ENCODE data around the gene WTIP.
"Not testable (repeated sequence)": the region's sequence is repeated elsewhere in the genome, so short reads cannot be mapped to it uniquely, and the experiment has no call there.

WTIP gene

DNA sequence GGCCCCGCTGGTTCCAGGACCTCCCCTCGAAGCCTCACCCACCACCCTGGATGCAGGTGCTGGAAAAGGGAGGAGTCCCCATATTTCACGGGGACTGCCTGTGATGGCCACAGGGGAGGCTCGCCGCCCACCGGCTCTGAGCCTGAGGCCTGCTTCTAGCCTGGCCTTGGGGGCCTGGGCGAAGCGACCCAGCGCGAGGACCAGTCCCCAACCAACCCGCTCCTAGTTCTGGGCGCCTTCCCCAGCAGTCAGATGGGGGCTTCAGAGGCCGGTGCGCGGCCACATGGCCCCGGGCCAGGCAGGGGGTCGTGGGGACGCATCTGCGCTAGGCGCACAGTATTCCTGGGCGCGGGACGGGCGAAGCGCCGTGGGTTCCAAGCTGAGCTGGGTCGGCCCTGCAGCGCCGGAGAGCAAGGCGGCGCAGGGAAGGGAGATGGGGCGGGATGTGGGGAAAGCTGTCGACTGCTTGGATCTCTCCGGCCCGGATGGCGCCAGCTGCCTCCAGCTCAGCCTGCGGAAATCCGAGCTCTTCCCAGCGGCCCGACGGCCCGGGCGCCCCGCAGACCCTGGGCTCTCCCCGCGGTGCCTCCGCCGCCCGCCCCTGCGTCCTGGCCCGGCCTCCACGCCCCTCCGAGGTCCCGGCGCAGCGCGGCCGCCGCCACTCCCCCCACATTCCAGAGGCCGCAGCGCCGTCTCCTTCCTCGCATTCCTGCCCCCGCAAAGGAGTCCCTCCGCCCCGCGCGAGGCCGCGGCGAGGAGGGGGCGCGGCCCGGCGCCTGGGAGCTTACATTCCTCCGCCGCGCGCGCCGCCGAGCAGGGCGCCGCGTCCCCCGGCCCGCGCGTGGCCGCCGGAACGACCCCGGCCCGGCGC is at the start of gene WTIP:
TSS of gene WTIP (plus strand) at position 788 of the 871 bp plus-strand sequence. CDS start 217 bp downstream, outside the sequence.
- peak; percentile 93 for DNase-seq (ENCODE audit: low spot score)

DNA sequence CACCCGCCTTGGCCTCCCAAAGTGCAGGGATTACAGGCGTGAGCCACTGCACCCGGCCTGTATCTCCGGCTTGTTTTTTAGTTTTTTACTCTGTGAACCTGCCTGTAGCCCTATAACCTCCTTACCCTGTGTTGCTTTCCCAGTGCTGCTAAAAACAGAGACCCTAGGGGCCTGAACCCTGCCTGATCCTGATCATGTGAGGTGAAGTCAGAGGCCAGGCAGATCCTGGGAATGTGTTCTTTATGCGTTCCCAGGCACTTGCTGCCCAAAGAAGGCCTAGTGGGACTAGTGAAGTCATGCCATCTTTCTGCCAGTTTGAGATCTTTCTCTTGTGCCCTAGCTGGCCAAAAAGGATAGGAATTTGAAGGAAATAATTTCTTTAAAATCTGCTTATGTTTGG is 48.8 kb upstream of the WTIP start:
- no peak for DNase-seq (ENCODE audit: low spot score)

DNA sequence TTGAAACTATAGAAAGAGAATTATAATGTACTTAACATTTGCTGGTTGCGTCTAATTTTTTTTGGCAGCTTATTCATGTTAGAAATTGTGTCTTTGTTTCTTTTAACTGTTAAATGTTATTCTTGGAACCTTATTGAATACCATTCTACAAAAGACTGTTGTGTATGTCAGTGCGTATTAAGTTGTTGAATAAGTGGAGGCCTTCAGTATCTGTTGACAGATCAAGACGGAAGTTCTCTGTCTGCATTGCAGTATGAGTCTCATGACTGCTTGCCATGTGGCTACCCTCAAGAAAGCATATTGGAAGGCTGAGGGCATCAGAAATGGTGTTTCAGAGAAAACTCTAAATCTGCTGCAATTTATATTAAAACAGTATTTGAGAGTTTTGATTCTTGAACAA is 44.8 kb upstream of the WTIP start:
- DNase-seq (ENCODE audit: low spot score), result no peak

DNA sequence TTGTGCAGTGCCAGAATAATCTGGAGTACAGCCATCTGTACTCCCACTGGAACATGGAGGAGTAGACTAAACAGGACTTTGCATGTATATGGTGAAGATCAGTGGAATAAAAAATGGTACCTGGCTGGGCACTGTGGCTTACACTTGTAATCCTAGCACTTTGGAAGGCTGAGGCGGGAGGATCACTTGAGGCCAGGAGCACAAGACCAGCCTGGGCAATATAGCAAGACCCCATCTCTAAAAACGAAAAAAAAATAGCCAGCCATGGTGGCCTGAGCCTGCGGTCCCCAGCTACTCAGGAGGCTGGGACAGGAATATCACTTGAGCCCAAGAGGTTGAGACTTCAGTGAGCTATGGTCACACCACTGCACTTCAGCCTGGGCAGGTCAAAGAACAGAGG is 33.4 kb upstream of the WTIP start:
- DNase-seq (ENCODE audit: low spot score), result no peak

DNA sequence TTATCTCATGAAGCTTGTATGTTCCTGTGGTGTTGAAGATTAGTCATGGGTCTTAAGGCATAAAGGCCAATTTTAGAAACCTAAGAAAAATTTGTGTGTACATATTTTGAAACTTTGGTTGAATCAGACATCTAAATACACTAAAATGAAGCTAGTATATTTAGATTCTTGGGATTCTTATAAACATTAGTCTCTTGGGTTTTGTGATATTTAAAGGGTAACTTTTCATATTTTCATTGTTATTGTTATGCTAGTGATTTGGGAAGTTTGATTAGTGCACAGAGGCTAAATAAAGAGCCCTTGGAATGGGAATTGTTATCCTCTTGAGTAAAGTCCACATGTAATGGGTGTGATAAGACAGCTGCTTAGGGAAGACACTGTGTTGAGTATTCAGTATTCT is 28.8 kb upstream of the WTIP start:
- no peak for DNase-seq (ENCODE audit: low spot score)

DNA sequence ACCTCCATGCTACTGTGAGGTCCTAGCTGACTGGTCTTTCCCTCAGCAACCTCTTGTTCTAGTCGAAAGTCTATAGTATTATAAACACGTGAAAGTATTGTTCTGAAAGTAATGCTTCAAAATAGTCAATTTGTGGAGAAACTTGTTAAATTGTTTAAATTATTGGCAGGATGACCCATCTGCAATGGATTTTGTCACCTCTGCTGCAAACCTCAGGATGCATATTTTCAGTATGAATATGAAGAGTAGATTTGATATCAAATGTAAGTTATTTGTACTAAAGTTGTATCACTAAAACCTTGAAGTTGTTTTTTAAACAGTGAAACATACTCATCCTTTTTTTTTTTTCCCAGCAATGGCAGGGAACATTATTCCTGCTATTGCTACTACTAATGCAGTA is 27.5 kb upstream of the WTIP start:
- DNase-seq (ENCODE audit: low spot score), result no peak

DNA sequence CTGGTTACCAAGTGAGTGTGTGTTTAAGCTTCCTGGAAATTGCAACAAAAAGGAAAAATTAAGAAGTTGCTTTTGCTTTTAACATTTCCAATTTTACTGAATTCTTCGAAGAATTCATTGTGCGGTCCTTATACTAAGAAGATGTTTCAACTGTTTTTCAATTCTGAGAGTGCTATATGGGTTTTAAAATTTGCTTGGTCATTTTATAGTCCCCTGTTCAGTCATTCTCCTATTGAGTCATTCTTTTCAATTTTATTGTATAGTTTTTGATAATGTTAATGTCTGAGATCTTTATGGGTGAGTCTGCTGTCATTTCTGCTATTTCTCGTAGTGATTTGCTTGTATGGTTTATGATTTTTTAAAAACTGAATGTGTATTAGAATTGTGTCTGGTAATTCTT is 26.9 kb upstream of the WTIP start:
- DNase-seq (ENCODE audit: low spot score), result no peak

DNA sequence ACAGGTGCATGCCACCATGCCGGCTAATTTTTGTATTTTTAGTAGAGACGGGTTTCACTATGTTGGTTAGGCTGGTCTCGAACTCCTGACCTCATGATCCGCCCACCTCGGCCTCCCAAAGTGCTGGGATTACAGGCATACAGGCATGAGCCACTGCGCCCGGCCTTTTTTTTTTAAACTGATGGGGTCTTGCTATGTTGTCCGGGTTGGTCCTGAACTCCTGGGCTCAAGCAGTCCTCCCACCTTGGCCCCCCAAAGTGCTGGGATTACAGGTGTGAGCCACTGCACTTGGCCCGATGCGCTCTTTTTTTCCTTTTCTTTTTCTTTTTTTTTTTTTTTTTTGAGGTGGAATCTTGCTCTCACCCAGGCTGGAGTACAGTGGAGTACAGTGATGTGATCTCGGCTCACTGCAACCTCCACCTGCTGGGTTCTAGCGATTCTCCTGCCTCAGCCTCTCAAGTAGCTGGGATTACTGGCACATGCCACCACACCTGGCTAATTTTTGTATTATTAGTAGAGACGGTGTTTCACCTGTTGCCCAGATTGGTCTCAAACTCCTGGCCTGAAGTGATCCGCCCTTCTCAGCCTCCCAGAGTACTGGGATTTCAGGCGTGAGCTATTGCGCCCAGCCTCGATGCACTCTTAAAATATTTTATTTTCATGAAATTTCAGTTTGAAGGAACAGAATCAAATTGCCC is 25.6 kb upstream of the WTIP start:
- DNase-seq (ENCODE audit: low spot score), result not testable (repeated sequence)

DNA sequence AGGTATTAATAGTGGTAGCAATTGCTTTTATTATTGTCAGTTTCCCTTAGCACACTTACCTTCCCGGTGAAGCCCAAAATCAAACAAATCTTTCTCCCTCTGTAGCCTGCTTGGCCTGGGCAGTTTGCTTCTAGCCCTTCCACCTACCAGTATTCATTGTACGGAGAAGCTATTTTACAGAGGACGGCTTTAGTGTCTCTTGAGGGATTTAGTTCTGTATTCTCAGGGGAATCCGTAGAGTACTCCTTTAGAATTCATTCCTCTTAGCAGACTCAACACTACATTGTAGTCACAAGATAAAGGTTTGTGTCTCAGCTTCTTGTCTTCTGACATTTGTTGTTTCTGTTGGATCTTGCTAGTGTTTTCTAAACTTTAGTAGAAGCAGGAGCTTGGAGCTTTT is 24.1 kb upstream of the WTIP start:
- DNase-seq (ENCODE audit: low spot score), result no peak

DNA sequence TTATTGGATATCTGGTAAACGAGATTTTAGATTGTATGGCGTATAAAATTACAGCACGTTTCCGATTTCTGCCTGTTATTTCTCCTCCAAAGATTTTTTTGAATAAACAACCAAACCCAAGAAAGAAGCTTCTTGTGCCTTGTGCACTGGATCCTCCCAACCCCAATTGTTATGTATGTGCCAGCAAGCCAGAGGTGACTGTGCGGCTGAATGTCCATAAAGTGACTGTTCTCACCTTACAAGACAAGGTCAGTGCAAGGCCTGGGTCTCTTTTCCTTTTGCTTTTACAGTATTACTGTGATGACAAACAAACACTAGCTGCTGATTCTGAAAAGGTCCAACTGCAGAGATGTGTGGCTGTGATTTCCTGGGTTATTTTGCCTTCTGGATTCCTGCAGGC is 22.9 kb upstream of the WTIP start:
- DNase-seq (ENCODE audit: low spot score), result no peak

DNA sequence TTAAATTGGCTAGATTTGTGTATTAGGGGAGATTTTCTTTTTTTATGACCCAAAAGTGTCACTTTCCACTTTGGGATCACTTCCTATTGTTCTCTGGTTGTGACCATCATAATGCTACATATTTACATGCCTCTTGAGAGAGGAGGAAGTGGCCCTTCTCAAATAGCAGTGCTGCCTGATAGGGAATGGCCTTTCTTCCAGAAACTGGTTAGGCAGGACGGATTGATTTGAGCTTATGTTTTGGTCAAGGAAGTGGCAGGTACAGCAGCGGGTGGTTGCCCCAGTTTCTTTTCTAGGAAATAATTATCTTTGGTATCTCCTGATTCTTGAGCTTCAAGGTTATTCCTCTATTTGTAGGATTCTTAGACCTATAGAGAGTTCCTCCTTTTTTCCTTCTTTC is 21.9 kb upstream of the WTIP start:
- no peak for DNase-seq (ENCODE audit: low spot score)

DNA sequence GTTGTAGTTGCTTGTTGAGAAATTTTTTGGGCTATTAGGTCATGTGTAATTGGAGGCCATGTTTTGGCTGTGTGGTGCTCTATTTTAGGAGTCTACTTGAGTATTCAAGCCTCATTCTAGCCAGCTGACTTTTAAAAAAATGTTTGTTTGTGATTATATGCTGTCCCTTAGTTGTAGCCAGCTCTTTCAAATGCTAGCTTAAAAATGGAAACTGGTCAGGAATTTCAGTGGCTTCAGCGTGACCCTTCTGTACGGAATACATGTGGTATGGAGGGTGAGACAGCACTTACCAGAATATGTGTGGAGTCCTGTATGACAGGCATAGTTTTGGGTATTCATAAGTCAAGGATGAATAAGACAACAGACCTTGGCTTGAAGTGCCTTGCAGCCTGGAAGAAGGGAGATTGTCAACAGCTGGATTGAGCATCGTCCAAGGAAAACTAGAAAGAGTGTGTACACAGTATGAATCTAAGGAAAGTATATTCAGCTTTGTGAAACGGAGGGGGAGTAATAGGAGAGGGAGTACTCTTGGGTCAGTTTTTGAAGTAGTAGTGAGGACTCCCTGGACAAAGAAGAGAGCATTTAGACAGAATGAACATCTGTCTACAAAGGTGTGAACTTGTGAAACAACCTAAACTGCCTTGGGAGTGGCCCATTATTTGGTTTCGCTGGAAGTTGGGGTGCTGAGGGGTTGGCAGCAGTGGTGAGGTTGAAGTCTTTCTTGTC is 20.0 kb upstream of the WTIP start:
- no peak for DNase-seq (ENCODE audit: low spot score)

DNA sequence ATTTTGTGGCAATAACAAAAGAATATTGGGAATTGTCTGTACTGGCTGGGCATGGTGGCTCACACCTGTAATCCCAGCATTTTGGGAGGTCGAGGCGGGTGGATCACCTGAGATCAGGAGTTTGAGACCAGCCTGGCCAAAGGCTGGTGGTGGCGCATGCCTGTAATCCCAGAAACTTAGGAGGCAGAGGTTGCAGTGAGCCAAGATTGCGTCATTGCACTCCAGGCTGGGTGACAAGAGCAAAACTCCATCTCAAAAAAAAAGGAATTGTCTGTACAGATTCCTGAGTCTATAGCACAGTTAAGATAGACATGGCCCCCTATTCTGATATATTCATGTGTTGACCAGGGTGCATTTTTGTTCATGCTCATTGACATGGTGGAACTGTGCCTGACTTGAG is 16.8 kb upstream of the WTIP start:
- not testable (repeated sequence) for DNase-seq (ENCODE audit: low spot score)

DNA sequence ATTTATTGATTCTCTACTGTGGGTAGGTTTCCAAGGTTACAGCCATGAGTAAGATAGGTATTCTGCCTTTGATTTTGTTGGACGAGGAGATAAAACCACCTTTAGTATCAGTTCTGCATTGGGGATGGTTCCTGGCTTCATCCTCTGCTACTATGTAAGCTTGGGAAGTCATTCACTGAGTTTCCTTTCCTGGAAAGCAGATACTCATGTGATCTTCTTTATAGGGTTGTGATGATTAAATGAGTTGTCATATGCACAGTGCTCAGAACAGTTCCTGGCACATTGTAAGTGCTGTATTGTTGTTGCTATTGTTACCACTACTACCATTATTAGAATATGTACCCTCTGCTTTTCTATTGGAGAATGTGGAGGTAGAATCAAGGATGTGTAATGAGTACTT is 13.1 kb upstream of the WTIP start:
- no peak for DNase-seq (ENCODE audit: low spot score)

DNA sequence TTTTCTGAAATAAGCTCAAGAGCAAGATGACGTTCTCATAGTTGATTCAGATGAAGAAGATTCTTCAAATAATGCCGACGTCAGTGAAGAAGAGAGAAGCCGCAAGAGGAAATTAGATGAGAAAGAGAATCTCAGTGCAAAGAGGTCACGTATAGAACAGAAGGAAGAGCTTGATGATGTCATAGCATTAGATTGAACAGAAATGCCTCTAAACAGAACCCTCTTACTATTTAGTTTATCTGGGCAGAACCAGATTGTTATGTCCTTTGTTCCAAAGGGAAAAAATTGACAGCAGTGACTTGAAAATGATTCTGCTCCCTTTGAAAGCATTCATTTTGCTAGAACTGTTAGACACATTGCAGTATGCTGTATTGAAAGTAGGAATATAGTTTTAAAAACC is 12.5 kb upstream of the WTIP start:
- not testable (repeated sequence) for DNase-seq (ENCODE audit: low spot score)

DNA sequence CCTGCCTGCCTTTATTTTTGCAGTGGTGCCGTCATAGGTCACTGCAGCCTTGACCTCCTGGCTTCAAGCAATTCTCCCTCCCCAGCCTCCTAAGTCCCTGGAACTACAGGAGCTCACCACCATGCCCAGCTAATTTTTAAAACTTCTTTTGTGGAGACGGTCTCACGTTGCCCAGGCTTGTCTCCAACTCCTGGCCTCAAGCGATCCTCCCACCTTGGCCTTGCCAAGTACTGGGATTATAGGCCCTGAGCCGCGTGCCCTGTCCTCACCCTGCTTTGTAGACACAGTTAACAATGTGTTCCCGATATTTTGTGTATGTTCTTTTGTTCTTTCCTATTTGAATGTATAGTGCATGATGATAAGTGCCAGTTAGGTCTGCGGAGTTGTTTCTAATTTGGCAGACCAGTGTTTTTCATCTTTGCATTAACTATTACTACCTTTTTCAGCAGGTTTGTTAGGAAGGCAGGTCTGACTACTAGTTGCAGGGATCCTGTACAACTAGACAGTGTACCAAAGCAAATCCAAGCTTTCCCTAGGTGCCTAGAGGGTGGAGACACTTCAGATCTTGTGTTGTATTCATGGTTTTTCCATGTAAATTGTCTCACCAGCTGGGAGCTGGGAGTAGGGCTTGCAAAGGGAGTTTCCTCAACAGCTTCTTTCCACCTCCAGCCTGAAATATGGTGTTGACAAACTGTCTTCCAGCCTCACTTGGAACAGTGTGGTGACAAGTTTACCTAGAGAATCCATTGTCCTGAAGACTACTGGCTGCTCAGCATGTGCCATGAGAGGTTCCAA is 9.5 kb upstream of the WTIP start:
- no peak for DNase-seq (ENCODE audit: low spot score)

DNA sequence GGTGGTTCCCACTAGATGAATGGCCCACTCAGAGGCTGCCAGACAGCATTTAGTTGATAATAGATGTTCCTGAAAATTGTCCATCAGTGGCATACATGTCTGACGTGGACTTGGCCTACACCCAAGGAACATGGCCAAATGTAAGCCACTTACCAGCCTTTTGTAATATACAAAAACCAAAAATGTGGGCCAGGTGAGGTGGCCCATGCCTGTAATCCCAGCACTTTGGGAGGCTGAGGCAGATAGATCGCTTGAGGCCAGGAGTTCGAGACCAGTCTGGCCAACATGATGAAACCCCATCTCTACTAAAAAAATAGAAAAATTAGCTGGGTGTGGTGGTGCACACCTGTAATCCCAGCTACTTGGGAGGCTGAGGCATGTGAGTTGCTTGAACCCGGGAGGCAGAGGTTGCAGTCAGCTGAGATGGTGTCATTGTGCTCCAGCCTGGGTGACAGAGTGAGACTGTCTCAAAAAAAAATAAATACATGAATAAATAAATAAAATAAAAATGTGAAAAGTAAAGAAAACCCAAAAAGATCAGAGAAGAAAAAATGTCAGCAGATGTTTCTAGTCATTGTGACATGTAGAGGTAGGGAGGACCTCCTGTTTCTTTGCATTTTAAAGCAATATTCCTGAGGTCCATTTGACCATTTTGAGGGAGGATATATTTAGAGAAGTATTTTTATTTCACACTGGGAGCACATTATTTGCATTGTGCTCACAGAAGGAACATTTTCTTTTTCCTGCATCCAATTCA is 7.1 kb upstream of the WTIP start:
- DNase-seq (ENCODE audit: low spot score), result no peak

DNA sequence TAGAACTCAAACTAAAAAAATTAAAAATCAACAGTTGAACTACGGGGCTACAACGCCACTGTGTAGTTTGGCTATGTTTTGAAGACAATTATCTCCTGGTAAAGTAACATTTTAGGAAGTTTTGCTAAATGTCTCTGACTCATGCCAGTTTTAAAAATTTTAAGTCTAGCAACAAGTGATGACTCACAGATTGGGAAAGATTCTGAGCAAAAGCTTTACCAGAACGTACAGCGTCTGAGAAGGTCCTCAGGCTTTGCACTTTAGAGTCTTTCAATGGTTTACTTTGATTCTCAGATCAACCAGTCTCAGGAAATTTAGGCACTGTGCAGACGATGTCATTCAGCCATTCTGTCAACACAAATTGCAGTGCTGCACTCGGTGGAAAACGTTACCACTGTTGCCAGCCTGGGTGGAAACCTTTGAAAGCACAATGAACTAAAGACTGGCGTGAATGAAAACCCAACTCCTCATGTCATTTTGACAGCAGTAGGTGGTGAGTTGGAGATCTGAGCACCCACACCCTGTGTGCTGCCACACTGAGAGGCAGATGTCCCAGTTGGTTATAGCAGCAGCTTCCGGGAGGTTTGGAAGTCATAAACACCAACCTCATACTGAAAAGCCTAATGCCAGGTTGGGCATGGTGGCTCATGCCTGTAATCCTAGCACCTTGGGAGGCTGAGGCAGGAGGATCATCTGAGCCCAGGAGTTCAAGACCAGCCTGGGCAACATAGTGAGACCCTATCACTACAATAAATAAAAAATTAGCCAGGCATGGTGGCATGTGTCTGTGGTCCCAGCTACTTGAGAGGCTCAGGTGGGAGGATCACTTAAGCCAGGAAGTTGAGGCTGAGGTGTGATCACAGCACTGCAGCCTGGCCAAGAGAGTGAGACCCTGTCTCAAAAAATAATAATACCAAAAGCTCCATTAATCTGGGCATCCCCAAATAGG is 6.3 kb upstream of the WTIP start:
- DNase-seq (ENCODE audit: low spot score), result no peak

DNA sequence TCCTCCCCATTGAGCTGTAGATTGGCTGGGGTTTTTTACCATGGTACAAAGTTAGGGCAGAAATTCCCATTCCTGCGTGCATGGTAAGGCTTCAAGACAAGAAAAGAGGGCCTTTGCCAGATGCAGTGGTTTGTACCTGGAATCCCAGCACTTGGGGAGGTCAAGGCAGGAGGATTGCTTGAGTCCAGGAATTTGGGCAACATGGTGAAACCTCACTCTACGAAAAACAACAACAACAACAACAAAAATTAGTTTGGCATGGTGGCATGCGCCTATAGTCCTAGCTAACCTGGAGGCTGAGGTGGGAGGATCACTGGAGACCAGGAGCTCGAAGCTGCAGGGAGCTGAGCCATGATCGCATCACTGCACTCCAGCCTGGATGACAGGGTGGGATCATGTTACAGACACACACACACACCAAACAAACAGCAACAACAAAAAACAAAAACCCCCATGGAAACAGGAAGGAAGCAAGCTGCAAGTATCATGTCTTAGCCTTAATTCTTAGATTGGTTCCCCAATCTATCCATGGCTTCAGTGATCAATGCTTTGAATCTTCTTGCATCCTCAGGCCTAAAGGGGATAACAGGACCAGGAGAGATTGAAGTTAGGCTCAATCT is 5.5 kb upstream of the WTIP start:
- DNase-seq (ENCODE audit: low spot score), result no peak

DNA sequence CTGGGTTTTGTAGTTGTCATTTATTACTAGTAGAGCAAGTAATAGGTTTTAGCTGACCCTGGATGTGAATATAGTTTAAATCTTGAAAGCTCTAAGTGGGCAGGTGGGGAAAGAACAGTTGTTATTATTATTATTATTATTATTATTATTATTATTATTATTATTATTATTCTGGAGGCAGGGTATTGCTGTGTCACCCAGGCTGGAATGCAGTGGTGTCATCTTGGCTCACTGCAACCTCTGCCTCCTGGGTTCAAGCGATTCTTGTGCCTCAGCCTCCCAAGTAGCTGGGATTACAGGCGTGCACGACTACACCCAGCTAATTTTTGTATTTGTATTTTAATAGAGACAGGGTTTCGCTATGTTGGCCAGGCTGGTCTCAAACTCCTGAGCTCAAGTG is 3.1 kb upstream of the WTIP start:
- DNase-seq (ENCODE audit: low spot score), result not testable (repeated sequence)
